ENCODE data around the gene SUSD6. TPM values are rescaled to one million over a fixed set of nuclear protein-coding genes. Genes with fewer than 3 reads are reported as not detected.

Gene SUSD6
- total and polyA plus RNA-seq, 2 experiments from 2014 or later = 2.8 to 3.4 TPM

GRCh38 chr14:69651664-69652063 lies 40.3 kb downstream of the SUSD6 start:
- no peak overlapping the region for H3K27ac ChIP-seq (ENCODE audit: low read depth)
- no peaks in the 10 kb centered on the region for H4K20me1 ChIP-seq (replicated peaks; ENCODE audit: insufficient read depth)
- peaks cover 25% of the 10 kb centered on the region for H3K4me1 ChIP-seq (ENCODE audit: insufficient read depth)
- no peaks in the 10 kb centered on the region for H3K27me3 ChIP-seq (ENCODE audit: insufficient read depth)
- no peaks in the 10 kb centered on the region for H3F3A ChIP-seq (replicated peaks; ENCODE audit: low read depth)
- no peaks in the 10 kb centered on the region for H3K36me3 ChIP-seq (ENCODE audit: insufficient read depth)
- no peak overlapping the region for H3K4me2 ChIP-seq
- H3K4me1 Mint-ChIP-seq = peaks cover 48% of the 10 kb centered on the region
- no peaks in the 10 kb centered on the region for H3K9me3 Mint-ChIP-seq
- no peaks in the 10 kb centered on the region for H3K9me2 ChIP-seq (ENCODE audit: insufficient read depth)
- H3K27me3 Mint-ChIP-seq (ENCODE audit: insufficient read depth, low read depth, poor library complexity) = peaks cover 5% of the 10 kb centered on the region
- no peak for ATAC-seq
- H3K79me2 ChIP-seq (replicated peaks; ENCODE audit: insufficient read depth) = no peaks in the 10 kb centered on the region
- DNase-seq (ENCODE audit: low spot score) = no peak
- H3K36me3 Mint-ChIP-seq (ENCODE audit: low read depth) = no peaks in the 10 kb centered on the region
- TF ChIP-seq EZH2phosphoT487 (IDR thresholded peaks at IDR 0.05; ENCODE audit: unreplicated experiment) (no peak), ETS1 (IDR thresholded peaks at IDR 0.05) (no peak), ZNF114 (CRISPR knock-in tag; IDR thresholded peaks at IDR 0.05) (no peak), EZH2 (IDR thresholded peaks at IDR 0.05; ENCODE audit: low read depth, unreplicated experiment) (no peak), JUNB (IDR thresholded peaks at IDR 0.05; ENCODE audit: unreplicated experiment) (no peak), STAT1 (IDR thresholded peaks at IDR 0.05; ENCODE audit: unreplicated experiment) (no peak), ZNF331 (CRISPR knock-in tag; IDR thresholded peaks at IDR 0.05; ENCODE audit: low read depth) (no peak)
- no peak overlapping the region for H2AFZ ChIP-seq
- no peak overlapping the region for H3K4me3 Mint-ChIP-seq
- H3K27ac Mint-ChIP-seq = no peak overlapping the region
- H3K4me3 ChIP-seq = no peak overlapping the region

GRCh38 chr14:69652942-69653684 lies 41.7 kb downstream of the SUSD6 start:
- no peak overlapping the region for H3K27ac ChIP-seq (ENCODE audit: low read depth)
- H3K4me1 ChIP-seq (ENCODE audit: insufficient read depth) = peaks cover 34% of the 10 kb centered on the region
- no peaks in the 10 kb centered on the region for H3K36me3 ChIP-seq (ENCODE audit: insufficient read depth)
- no peaks in the 10 kb centered on the region for H4K20me1 ChIP-seq (replicated peaks; ENCODE audit: insufficient read depth)
- ATAC-seq = no peak
- H3K79me2 ChIP-seq (replicated peaks; ENCODE audit: insufficient read depth) = no peaks in the 10 kb centered on the region
- DNase-seq (ENCODE audit: low spot score) = no peak
- H3K4me2 ChIP-seq = no peak overlapping the region
- no peaks in the 10 kb centered on the region for H3K36me3 Mint-ChIP-seq (ENCODE audit: low read depth)
- peaks cover 45% of the 10 kb centered on the region for H3K4me1 Mint-ChIP-seq
- no peaks in the 10 kb centered on the region for H3K9me2 ChIP-seq (ENCODE audit: insufficient read depth)
- no peaks in the 10 kb centered on the region for H3K9me3 Mint-ChIP-seq
- H3F3A ChIP-seq (replicated peaks; ENCODE audit: low read depth) = no peaks in the 10 kb centered on the region
- no peaks in the 10 kb centered on the region for H3K27me3 ChIP-seq (ENCODE audit: insufficient read depth)
- no peak overlapping the region for H3K4me3 Mint-ChIP-seq
- no peak overlapping the region for H3K4me3 ChIP-seq
- H3K27me3 Mint-ChIP-seq (ENCODE audit: insufficient read depth, low read depth, poor library complexity) = peaks cover 7% of the 10 kb centered on the region
- no peak overlapping the region for H2AFZ ChIP-seq
- H3K27ac Mint-ChIP-seq = peak overlapping the region; percentile 52; the same call in 1 of the 2 replicates
- no peak for TF ChIP-seq JUNB (IDR thresholded peaks at IDR 0.05; ENCODE audit: unreplicated experiment)
- TF ChIP-seq STAT1 (IDR thresholded peaks at IDR 0.05; ENCODE audit: unreplicated experiment) = no peak
- no peak for TF ChIP-seq REST (IDR thresholded peaks at IDR 0.05; ENCODE audit: unreplicated experiment)
- no peak for TF ChIP-seq ZNF462 (CRISPR knock-in tag; IDR thresholded peaks at IDR 0.05)

All from GM23338 (cell line).